Upper lobe of left lung (tissue), 6 donors: Measurements from ENCODE around the gene NR3C1. TPM values are rescaled to one million over a fixed set of nuclear protein-coding genes. Genes with fewer than 3 reads are reported as not detected.

ENCODE experiments used
- ATAC-seq, 2 donors: fragments of 200-7000 bp; cut with Tn5 transposase; one replicate each; pipeline ENCODE4 v1.9.1; 2022; ENCODE audit warnings: mild to moderate bottlenecking in 2 of 2, moderate library complexity in 2 of 2; ENCODE audit not compliant: low FRiP score in 2 of 2
- DNase-seq, 2 donors: peaks; one replicate each; pipeline ENCODE4 v3.0.0-alpha.2; 2019 to 2020
- H3K27ac ChIP-seq, 4 donors: fragments of 200-600 bp; sonication (generic); one replicate each; pipeline ENCODE4 v1.5.1; 2016 to 2019
- H3K27me3 ChIP-seq, 4 donors: fragments of 200-600 bp; sonication (generic); one replicate each; pipeline ENCODE4 v1.5.1; 2017 to 2019
- H3K36me3 ChIP-seq, 4 donors: fragments of 200-600 bp; sonication (generic); one replicate each; pipeline ENCODE4 v1.5.1; 2016 to 2019
- H3K4me1 ChIP-seq, 4 donors: fragments of 200-600 bp; sonication (generic); one replicate each; pipeline ENCODE4 v1.5.1; 2018 to 2019
- H3K4me3 ChIP-seq, 4 donors: fragments of 200-600 bp; sonication (generic); one replicate each; pipeline ENCODE4 v1.5.1; 2017 to 2019; ENCODE audit warnings: mild to moderate bottlenecking in 2 of 4, moderate library complexity in 1 of 4
- H3K9me3 ChIP-seq, 4 donors: fragments of 200-600 bp; sonication (generic); one replicate each; pipeline ENCODE4 v1.5.1; 2018 to 2019
- CTCF ChIP-seq, 6 experiments: fragments of 450-650 bp in 4 of 6; fragments of 200-600 bp in 2 of 6; sonication (generic) in 2 of 6; IDR thresholded peaks; one replicate each; pipeline ENCODE4 v1.5.1; 2016 to 2019; ENCODE audit warnings: antibody characterized with exemption in 6 of 6
- EP300 ChIP-seq, 4 donors: sonication (generic); formaldehyde crosslinking; IDR thresholded peaks; one replicate each; pipeline ENCODE4 v1.5.1; 2017; ENCODE audit warnings: antibody characterized with exemption in 4 of 4, control low read depth in 2 of 4
- POLR2A ChIP-seq, 4 donors: fragments of 450-650 bp; IDR thresholded peaks; one replicate each; pipeline ENCODE4 v1.5.1; 2016 to 2017; ENCODE audit warnings: antibody characterized with exemption in 4 of 4, mild to moderate bottlenecking in 2 of 4
- POLR2AphosphoS5 ChIP-seq, 2 donors: sonication (generic); formaldehyde crosslinking; IDR thresholded peaks; one replicate each; pipeline ENCODE4 v1.5.1; 2017; ENCODE audit warnings: antibody characterized with exemption in 2 of 2
- WGBS, 2 donors: methylation state at CpG; one replicate each; pipeline ENCODE4 v1.1.5; 2017 to 2018; 5-methylcytosine and 5-hydroxymethylcytosine counted together
- total RNA-seq, 6 donors: library from RNA; depleted of rRNA in 4 of 6; stranded (reverse); fragments of >200 nt in 4 of 6; gene quantifications; one replicate each; pipeline versions ENCODE4 v1.1.0 to v1.2.1, GENCODE V29; 2016 to 2021
- donor health status: DM: no; HTN: no; CAD: no; lungs with moderate emphysema.
- donor health status: DM: no; HTN: yes; CAD: no; lungs with severe emphysema.

The NR3C1 gene
- total RNA-seq, 6 donors from 2014 or later: 44.5 to 101 (median 72.7) TPM

GRCh38 chr5:143379606-143380005, 23.9 kb downstream of the NR3C1 start:
- H3K4me1 ChIP-seq: peaks cover 9 to 32% (median 20%) of the 10 kb centered on the region in 4 donors
- no peaks in the 10 kb centered on the region for H3K27me3 ChIP-seq
- no peak for ATAC-seq
- 90 to 94% methylated on average over 2 of the region's 2 CpGs for WGBS, 2 donors
- TF ChIP-seq CTCF (IDR thresholded peaks at IDR 0.05) (no peak), POLR2AphosphoS5 (IDR thresholded peaks at IDR 0.05) (no peak), EP300 (IDR thresholded peaks at IDR 0.05) (no peak), POLR2A (IDR thresholded peaks at IDR 0.05) (no peak)
- no peak overlapping the region for H3K4me3 ChIP-seq
- H3K36me3 ChIP-seq: peaks cover 0 to 5% (median 0%) of the 10 kb centered on the region in 4 donors
- peaks cover 0 to 2% (median 2%) of the 10 kb centered on the region in 4 donors for H3K9me3 ChIP-seq
- DNase-seq: no peak
- no peak overlapping the region for H3K27ac ChIP-seq

- Histone ChIP-seq H3K36me3 (no peaks in the 10 kb centered on the region), H3K4me1 (peaks cover 9 to 33% (median 23%) of the 10 kb centered on the region in 4 donors), H3K4me3 (no peak overlapping the region), H3K27me3 (no peaks in the 10 kb centered on the region), H3K27ac (no peak overlapping the region), H3K9me3 (no peaks in the 10 kb centered on the region)
- 79% methylated on average over 5 of the region's 5 CpGs for WGBS, 2 donors
- no peak for DNase-seq
- TF ChIP-seq CTCF (IDR thresholded peaks at IDR 0.05): no peak
- no peak for TF ChIP-seq POLR2A (IDR thresholded peaks at IDR 0.05)
- no peak for TF ChIP-seq EP300 (IDR thresholded peaks at IDR 0.05)
- no peak for TF ChIP-seq POLR2AphosphoS5 (IDR thresholded peaks at IDR 0.05)
- ATAC-seq: peak in 1 of 2 donors; percentile 40
Observed at GRCh38 chr5:143376911-143377813, 26.3 kb downstream of the NR3C1 start.

- WGBS, 2 donors: 92 to 94% methylated on average over 3 of the region's 3 CpGs
- H3K27ac ChIP-seq: no peak overlapping the region
- TF ChIP-seq POLR2A (IDR thresholded peaks at IDR 0.05) (no peak), CTCF (IDR thresholded peaks at IDR 0.05) (no peak), POLR2AphosphoS5 (IDR thresholded peaks at IDR 0.05) (no peak), EP300 (IDR thresholded peaks at IDR 0.05) (no peak)
Observed at GRCh38 chr5:143376195-143376779, 27.2 kb downstream of the NR3C1 start.

GRCh38 chr5:143374496-143375217, 28.8 kb downstream of the NR3C1 start:
- Histone ChIP-seq H3K36me3 (no peaks in the 10 kb centered on the region), H3K4me1 (peaks cover 9 to 34% (median 19%) of the 10 kb centered on the region in 4 donors), H3K4me3 (no peak overlapping the region), H3K27me3 (no peaks in the 10 kb centered on the region), H3K9me3 (no peaks in the 10 kb centered on the region), H3K27ac (no peak overlapping the region)
- WGBS, 2 donors: 87 to 89% methylated on average over 6 of the region's 6 CpGs
- no peak for ATAC-seq
- TF ChIP-seq POLR2AphosphoS5 (IDR thresholded peaks at IDR 0.05) (no peak), EP300 (IDR thresholded peaks at IDR 0.05) (no peak), POLR2A (IDR thresholded peaks at IDR 0.05) (no peak), CTCF (IDR thresholded peaks at IDR 0.05) (no peak)
- no peak for DNase-seq

More at GRCh38 chr5:143376195-143376779, 27.2 kb downstream of the NR3C1 start:
- no peaks in the 10 kb centered on the region for H3K9me3 ChIP-seq
- no peak for DNase-seq
- H3K27me3 ChIP-seq: no peaks in the 10 kb centered on the region
- no peak for ATAC-seq
- peaks cover 9 to 38% (median 25%) of the 10 kb centered on the region in 4 donors for H3K4me1 ChIP-seq
- H3K36me3 ChIP-seq: no peaks in the 10 kb centered on the region
- no peak overlapping the region for H3K4me3 ChIP-seq
